Muscle layer of duodenum (tissue), 2 donors: Measurements from ENCODE around the gene EIF5.

Experiments used
- H3K27ac ChIP-seq: one replicate; pipeline ENCODE4 v1.7.0; 2013; ENCODE audit warnings: mild to moderate bottlenecking, low read length
- H3K27me3 ChIP-seq: one replicate; pipeline ENCODE4 v1.7.0; 2013; ENCODE audit warnings: low read depth, mild to moderate bottlenecking, control low read depth, low read length
- H3K36me3 ChIP-seq, 2 donors: one replicate each; pipeline ENCODE4 v1.7.0; 2013; ENCODE audit warnings: low read length in 2 of 2, control low read depth in 1 of 2, mild to moderate bottlenecking in 1 of 2; ENCODE audit not compliant: insufficient read depth in 2 of 2, control insufficient read depth in 1 of 2
- H3K4me1 ChIP-seq, 2 donors: one replicate each; pipeline ENCODE4 v1.7.0; 2013; ENCODE audit warnings: low read length in 2 of 2, mild to moderate bottlenecking in 2 of 2, control low read depth in 1 of 2, moderate library complexity in 1 of 2; ENCODE audit not compliant: insufficient read depth in 2 of 2, control insufficient read depth in 1 of 2
- H3K4me3 ChIP-seq, 2 donors: one replicate each; pipeline ENCODE4 v1.7.0; 2013; ENCODE audit warnings: low read length in 2 of 2, low read depth in 1 of 2, mild to moderate bottlenecking in 1 of 2
- H3K9me3 ChIP-seq, 2 donors: one replicate each; pipeline ENCODE4 v1.7.0; 2013; ENCODE audit warnings: low read length in 2 of 2, control low read depth in 1 of 2, mild to moderate bottlenecking in 1 of 2; ENCODE audit not compliant: control insufficient read depth in 1 of 2
- donor health status: healthy.

EIF5 gene

DNA sequence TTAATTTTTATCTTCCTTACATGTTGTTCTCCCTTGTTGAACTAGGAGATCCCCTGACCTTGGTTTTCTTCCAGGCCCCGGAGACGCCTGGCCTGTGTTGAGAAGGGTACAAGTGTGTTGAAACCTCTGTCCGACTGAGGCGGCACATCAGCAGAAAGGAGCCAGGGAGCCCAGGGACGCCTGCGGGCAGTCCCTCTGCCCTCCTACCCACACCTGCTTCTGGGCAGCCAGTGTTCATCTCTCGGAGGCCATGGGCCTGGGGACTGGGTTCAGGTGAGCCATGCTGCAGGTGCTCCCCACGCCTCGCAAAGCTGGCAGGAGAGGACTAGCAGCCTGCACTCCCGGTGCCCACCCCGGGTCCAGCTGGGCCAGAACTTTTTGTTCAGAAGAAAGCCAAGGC lies 39.9 kb upstream of the EIF5 start:
- no peak overlapping the region for H3K4me3 ChIP-seq
- H3K4me1 ChIP-seq = no peaks in the 10 kb centered on the region
- H3K27ac ChIP-seq = no peak overlapping the region
- no peaks in the 10 kb centered on the region for H3K9me3 ChIP-seq
- H3K36me3 ChIP-seq = no peaks in the 10 kb centered on the region
- no peaks in the 10 kb centered on the region for H3K27me3 ChIP-seq

- Histone ChIP-seq H3K9me3 (no peaks in the 10 kb centered on the region), H3K27me3 (no peaks in the 10 kb centered on the region), H3K36me3 (no peaks in the 10 kb centered on the region), H3K4me1 (no peaks in the 10 kb centered on the region), H3K27ac (no peak overlapping the region), H3K4me3 (no peak overlapping the region)
Observed at GRCh38 chr14:103296007-103296406, 38.0 kb upstream of the EIF5 start.

DNA sequence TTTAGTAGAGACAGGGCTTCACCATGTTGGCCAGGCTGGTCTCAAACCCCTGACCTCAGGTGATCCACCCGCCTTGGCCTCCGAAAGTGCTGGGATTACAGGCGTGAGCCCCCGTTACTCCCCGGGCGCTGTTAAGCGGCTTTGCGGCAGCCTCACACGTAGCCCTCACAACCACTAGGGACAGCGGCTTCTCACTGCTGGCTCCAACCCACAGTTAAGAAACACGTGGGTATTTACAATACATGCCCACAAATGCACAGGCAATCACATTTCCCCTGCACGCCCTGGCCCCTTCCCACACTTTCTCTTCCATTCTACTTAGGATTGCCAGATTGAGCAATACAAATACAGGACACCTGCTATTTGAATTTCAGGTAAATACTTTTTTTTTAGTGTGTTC lies 37.0 kb upstream of the EIF5 start:
- no peaks in the 10 kb centered on the region for H3K27me3 ChIP-seq

GRCh38 chr14:103298620-103299019 lies 35.4 kb upstream of the EIF5 start:
- H3K4me3 ChIP-seq = no peak overlapping the region
- no peaks in the 10 kb centered on the region for H3K4me1 ChIP-seq
- no peaks in the 10 kb centered on the region for H3K9me3 ChIP-seq
- no peak overlapping the region for H3K27ac ChIP-seq
- no peaks in the 10 kb centered on the region for H3K36me3 ChIP-seq
- no peaks in the 10 kb centered on the region for H3K27me3 ChIP-seq

More for the DNA sequence above, 37.0 kb upstream of the EIF5 start:
- Histone ChIP-seq H3K36me3 (no peaks in the 10 kb centered on the region), H3K9me3 (no peaks in the 10 kb centered on the region), H3K27ac (no peak overlapping the region), H3K4me1 (no peaks in the 10 kb centered on the region), H3K4me3 (no peak overlapping the region)

DNA sequence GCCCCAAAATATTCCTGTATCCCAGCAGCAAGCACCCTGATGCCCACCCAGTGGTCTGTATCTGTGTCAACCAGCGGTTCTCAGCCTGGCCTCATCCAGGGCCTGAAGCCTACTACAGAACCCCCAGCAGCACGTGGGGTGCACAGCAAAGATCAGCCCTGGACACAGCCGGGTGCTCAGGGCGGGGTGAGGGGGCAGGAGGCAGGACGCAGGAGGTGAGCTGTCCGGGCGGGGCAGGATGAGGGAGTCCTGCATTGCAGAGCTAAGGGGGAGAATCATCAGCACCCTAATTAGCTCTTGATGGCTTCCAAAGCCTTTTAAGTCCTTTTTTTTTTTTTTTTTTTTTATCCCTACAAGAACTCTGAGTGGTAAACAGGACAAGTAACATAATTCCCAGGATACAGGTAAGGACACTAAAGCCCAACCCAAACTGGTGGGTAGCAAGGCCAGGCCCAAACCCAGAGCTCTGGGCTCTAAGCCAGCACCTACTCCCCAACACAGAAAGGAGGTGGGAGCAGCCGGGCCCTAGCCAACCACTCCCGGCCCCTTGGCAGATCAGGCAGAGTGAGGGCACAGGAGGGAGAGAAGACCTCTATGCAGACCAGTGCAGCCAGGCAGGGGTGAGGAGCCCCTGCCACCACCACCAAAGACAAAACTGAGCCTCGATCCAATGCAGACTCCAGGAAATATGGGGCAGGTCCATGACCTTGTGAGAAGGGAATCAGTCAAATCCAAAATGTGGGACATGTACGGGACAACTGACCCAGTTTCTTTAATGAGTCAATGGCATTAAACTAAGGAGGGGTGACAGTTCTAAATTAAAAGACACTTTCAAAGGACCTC lies 32.3 kb upstream of the EIF5 start:
- Histone ChIP-seq H3K36me3 (no peaks in the 10 kb centered on the region), H3K4me3 (no peak overlapping the region), H3K4me1 (no peaks in the 10 kb centered on the region), H3K27me3 (no peaks in the 10 kb centered on the region), H3K27ac (no peak overlapping the region), H3K9me3 (no peaks in the 10 kb centered on the region)

GRCh38 chr14:103302966-103303365 lies 31.1 kb upstream of the EIF5 start:
- no peaks in the 10 kb centered on the region for H3K4me1 ChIP-seq
- no peaks in the 10 kb centered on the region for H3K36me3 ChIP-seq
- H3K27me3 ChIP-seq = no peaks in the 10 kb centered on the region
- H3K27ac ChIP-seq = no peak overlapping the region
- no peak overlapping the region for H3K4me3 ChIP-seq
- no peaks in the 10 kb centered on the region for H3K9me3 ChIP-seq

DNA sequence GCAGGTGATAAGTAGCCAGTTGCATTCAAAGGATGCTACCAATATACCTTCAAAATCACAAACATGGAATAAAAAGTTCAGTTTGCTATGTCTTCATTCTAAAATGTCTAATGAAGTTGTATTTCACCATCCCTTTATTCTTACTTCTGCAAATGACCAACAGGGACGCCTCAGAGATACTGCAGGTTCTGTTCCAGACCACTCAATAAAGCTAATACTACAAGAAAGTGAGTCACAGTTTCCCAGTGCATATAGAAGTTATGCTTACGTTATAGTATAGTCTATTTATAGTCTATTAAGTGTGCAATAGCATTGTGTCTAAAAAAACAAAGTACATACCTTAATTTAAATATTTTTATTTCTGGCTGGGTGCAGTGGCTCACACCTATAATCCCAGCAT lies 29.3 kb upstream of the EIF5 start:
- Histone ChIP-seq H3K27ac (no peak overlapping the region), H3K27me3 (no peaks in the 10 kb centered on the region), H3K4me1 (no peaks in the 10 kb centered on the region), H3K36me3 (no peaks in the 10 kb centered on the region), H3K9me3 (no peaks in the 10 kb centered on the region), H3K4me3 (no peak overlapping the region)

- no peaks in the 10 kb centered on the region for H3K27me3 ChIP-seq
- H3K4me1 ChIP-seq = no peaks in the 10 kb centered on the region
- no peaks in the 10 kb centered on the region for H3K36me3 ChIP-seq
- no peak overlapping the region for H3K27ac ChIP-seq
- H3K9me3 ChIP-seq = no peaks in the 10 kb centered on the region
- no peak overlapping the region for H3K4me3 ChIP-seq
Observed at GRCh38 chr14:103308717-103309616, 25.1 kb upstream of the EIF5 start.

- no peaks in the 10 kb centered on the region for H3K9me3 ChIP-seq
- H3K36me3 ChIP-seq = no peaks in the 10 kb centered on the region
- no peaks in the 10 kb centered on the region for H3K27me3 ChIP-seq
- H3K4me1 ChIP-seq = no peaks in the 10 kb centered on the region
- H3K4me3 ChIP-seq = no peak overlapping the region
- H3K27ac ChIP-seq = no peak overlapping the region
Observed at GRCh38 chr14:103310576-103311095, 23.4 kb upstream of the EIF5 start.

DNA sequence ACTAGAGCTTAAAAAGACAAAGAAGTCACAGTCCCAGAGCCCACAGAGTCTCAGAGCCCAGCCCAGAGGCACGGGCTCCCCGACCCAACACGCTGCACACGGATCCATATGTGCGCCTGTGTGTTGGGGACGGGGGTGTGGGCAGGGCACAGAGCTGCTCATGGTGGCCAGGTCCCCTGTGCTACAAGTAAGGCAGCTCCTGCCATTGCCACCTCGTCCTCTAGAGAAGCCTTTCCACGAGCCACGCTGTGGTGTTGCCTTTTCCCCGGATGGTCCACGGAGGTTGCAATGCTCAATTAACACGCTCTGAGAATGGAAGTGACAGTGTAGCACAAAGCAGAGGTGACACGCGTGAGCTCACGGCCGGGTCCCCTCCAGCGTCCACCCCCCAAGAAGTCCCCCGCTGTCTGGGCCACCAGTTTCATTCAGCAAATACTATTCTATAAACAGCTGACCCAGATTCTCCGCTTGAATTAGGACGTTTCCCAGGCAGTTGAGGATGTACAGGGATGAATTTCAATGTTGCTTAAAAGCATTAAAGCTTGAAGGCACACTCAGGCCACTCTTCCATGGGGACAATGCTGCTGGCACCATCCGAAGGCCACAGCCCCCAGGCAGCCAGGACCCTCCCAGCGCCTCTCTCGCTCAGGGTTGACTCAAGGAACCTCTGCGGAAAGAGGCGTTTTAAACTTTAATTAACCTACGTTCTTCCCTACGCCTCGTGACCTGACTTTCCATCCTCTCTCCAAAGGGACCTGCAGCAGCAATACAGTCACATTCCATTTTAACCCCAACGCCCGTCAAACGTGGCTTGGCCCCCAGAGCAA lies 22.7 kb upstream of the EIF5 start:
- Histone ChIP-seq H3K27me3 (no peaks in the 10 kb centered on the region), H3K4me1 (no peaks in the 10 kb centered on the region), H3K4me3 (no peak overlapping the region), H3K27ac (no peak overlapping the region), H3K36me3 (no peaks in the 10 kb centered on the region), H3K9me3 (no peaks in the 10 kb centered on the region)
